Body of pancreas (tissue), 4 donors: ENCODE measurements around the gene ACTN4.

Source experiments
- POLR2A ChIP-seq, 3 donors: fragments of 450-650 bp; IDR thresholded peaks; one replicate each; pipeline ENCODE4 v1.6.1; 2016; ENCODE audit warnings: antibody characterized with exemption in 3 of 3, mild to moderate bottlenecking in 2 of 3
- TF ChIP-seq, protein P1 (sequence below), 7 experiments: fragments of 450-650 bp in 4 of 7; fragments of 200-600 bp in 3 of 7; sonication (generic) in 3 of 7; IDR thresholded peaks; one replicate each; pipeline ENCODE4 v1.5.1; 2016 to 2019; ENCODE audit warnings: antibody characterized with exemption in 7 of 7

DNA sequence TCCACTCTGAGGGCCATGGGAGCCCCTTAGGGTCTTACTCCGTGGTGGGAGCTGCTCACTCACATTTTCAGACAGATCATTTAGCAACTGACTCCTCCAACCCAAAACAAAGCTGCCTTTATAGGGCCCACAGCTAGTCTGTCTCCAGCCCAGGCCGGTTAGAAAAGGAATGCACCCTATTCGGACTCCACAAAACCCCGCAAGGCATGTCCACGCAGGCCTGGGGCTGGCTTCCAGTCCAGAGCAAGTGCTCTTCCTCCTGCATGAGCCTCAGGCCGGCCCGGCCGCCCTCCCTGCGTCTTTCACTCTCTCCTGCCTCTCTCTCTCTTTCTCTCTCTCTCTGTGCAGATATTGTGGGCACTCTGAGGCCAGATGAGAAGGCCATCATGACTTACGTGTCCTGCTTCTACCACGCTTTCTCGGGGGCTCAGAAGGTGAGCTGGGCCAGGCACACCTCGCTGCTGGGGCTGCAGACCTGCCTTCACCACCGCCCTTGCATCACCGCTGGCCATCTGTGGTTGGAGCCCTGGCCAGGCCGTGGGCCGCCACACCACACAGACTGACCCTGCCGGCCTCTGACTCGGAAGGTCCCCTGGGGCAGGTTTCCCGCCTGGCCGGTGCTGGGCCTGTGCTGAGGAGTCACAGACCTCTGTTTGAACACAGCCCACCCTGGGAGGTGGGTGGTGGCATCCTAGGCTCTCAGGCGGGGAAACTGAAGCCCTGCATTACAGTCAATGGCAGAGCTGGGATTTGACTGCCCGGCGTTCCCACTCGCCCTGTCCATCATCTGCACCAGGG, 63.7 kb downstream of the ACTN4 start:
- no peak for TF ChIP-seq POLR2A (IDR thresholded peaks at IDR 0.05)
- TF ChIP-seq, protein P1, sequence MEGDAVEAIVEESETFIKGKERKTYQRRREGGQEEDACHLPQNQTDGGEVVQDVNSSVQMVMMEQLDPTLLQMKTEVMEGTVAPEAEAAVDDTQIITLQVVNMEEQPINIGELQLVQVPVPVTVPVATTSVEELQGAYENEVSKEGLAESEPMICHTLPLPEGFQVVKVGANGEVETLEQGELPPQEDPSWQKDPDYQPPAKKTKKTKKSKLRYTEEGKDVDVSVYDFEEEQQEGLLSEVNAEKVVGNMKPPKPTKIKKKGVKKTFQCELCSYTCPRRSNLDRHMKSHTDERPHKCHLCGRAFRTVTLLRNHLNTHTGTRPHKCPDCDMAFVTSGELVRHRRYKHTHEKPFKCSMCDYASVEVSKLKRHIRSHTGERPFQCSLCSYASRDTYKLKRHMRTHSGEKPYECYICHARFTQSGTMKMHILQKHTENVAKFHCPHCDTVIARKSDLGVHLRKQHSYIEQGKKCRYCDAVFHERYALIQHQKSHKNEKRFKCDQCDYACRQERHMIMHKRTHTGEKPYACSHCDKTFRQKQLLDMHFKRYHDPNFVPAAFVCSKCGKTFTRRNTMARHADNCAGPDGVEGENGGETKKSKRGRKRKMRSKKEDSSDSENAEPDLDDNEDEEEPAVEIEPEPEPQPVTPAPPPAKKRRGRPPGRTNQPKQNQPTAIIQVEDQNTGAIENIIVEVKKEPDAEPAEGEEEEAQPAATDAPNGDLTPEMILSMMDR (IDR thresholded peaks at IDR 0.05) = no peak
